ENCODE measurements around the gene KITLG.
"Not testable (repeated sequence)": the region's sequence is repeated elsewhere in the genome, so short reads cannot be mapped to it uniquely, and the experiment has no call there.

KITLG gene

DNA sequence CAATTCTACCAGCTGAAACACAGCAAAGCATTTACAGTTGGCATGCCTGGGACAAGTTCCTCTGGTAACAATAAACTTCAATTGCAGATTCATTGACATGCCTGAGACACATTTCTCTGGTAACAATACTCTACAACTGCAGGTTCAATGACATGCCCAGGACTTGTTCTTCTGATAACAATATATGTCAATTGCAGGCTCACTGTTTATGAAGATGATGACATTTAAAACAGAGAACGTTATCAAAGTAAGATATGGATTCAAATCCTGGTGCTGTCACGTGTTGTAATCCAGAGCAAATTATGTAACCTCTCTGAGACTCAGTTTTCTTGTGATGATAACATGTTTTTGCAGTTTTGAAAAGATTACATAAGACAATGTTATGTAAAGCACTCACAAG is 20.5 kb downstream of the KITLG start:
- no peaks in the 10 kb centered on the region for H3K27me3 ChIP-seq (ENCODE audit: control insufficient read depth, insufficient read depth, low read length)
- no peaks in the 10 kb centered on the region for H3K36me3 ChIP-seq (ENCODE audit: control insufficient read depth, insufficient read depth, low read length)
- no peaks in the 10 kb centered on the region for H3K4me1 ChIP-seq (ENCODE audit: control insufficient read depth, insufficient read depth, low read length)
- no CpG with 5 or more reads among the region's 2 CpGs for WGBS (ENCODE audit: insufficient coverage, insufficient read length)
- no peaks in the 10 kb centered on the region for H3K9me3 ChIP-seq (ENCODE audit: control insufficient read depth, insufficient read depth, low read length)
- H3K4me3 ChIP-seq (ENCODE audit: low read length): no peak overlapping the region
- DNase-seq (ENCODE audit: low read depth, low spot score): no peak
- no peak overlapping the region for H3K27ac ChIP-seq (ENCODE audit: low read length)

DNA sequence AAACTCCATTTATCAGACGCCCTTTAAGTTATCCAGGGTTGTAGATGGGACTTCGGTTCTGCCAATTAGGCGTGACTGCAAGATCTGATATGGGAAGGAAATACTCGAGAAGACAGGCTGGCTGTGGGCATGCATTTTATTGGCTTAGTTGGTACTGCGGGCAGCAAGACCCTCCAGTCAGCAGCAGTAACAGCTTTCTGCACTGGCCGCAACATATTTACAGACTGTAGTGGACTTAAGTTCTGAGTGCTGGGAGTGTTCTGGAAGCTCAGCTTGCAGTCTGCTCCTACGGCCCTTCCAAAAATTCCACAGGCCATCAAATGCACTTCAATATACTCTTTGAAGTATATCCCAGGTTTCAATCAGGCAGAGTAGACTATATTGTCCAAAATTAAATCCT is 21.1 kb downstream of the KITLG start:
- DNase-seq (ENCODE audit: low read depth, low spot score): no peak
- no peaks in the 10 kb centered on the region for H3K4me1 ChIP-seq (ENCODE audit: control insufficient read depth, insufficient read depth, low read length)
- no peaks in the 10 kb centered on the region for H3K9me3 ChIP-seq (ENCODE audit: control insufficient read depth, insufficient read depth, low read length)
- no peak overlapping the region for H3K27ac ChIP-seq (ENCODE audit: low read length)
- no peaks in the 10 kb centered on the region for H3K27me3 ChIP-seq (ENCODE audit: control insufficient read depth, insufficient read depth, low read length)
- no peaks in the 10 kb centered on the region for H3K36me3 ChIP-seq (ENCODE audit: control insufficient read depth, insufficient read depth, low read length)
- WGBS (ENCODE audit: insufficient coverage, insufficient read length): no CpG with 5 or more reads among the region's 7 CpGs
- H3K4me3 ChIP-seq (ENCODE audit: low read length): no peak overlapping the region

DNA sequence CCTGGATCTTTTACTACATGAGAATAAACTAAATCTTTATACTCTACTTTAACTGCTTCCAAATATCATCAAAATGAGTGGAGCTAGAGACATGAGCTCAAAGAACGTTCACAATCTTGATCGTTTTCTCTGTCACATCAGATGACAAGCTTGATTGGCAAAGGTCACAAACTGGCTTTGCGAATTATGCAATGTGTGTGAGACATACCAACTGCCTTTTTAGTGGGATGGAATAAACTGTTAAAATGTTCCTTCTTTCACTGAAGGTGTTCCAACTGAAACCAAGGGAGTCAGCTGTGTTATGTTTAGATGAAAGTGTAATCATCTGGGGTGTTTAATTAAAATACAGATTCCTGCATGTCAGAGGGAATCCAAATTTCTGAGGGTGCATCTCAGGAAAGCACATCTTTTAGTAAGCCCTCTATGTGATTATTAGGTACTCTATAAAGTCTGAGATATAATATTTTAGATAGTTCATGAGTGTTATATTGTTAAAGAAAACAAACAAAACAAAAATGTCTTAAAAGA is 21.9 kb downstream of the KITLG start:
- H3K9me3 ChIP-seq (ENCODE audit: control insufficient read depth, insufficient read depth, low read length): no peaks in the 10 kb centered on the region
- H3K27ac ChIP-seq (ENCODE audit: low read length): no peak overlapping the region
- H3K4me3 ChIP-seq (ENCODE audit: low read length): no peak overlapping the region
- H3K36me3 ChIP-seq (ENCODE audit: control insufficient read depth, insufficient read depth, low read length): no peaks in the 10 kb centered on the region
- H3K27me3 ChIP-seq (ENCODE audit: control insufficient read depth, insufficient read depth, low read length): no peaks in the 10 kb centered on the region
- no CpG with 5 or more reads among the region's 3 CpGs for WGBS (ENCODE audit: insufficient coverage, insufficient read length)
- DNase-seq (ENCODE audit: low read depth, low spot score): no peak
- H3K4me1 ChIP-seq (ENCODE audit: control insufficient read depth, insufficient read depth, low read length): no peaks in the 10 kb centered on the region; the same call in 1 of the 2 replicates

DNA sequence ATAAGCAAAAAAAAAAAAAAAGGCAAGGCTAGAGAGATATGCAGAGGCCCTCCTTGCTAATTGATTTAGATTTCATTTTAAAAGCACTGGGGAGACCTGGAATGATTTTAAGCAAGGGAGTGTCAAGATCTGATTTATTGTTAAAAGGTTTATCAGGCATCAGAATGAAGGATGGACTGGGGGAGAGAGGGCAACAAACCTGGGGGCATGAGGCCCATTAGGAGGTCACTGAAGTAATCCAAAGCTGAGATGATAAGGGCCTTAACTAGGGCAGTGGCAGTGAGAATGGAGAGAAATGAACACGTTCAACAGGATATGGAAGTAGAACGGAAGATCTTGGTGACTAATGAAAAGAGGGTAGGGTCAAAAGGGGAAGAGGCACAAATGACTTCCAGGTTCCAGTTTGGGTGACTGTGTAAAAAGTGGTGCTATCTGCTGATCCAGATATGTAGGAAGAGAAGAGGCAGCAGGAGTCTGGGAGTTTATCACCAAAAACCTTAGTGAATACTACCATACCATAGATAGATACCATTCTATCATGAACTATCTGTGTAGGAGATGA is 24.0 kb downstream of the KITLG start:
- no peaks in the 10 kb centered on the region for H3K36me3 ChIP-seq (ENCODE audit: control insufficient read depth, insufficient read depth, low read length)
- WGBS (ENCODE audit: insufficient coverage, insufficient read length): no CpG with 5 or more reads among the region's 2 CpGs
- H3K27me3 ChIP-seq (ENCODE audit: control insufficient read depth, insufficient read depth, low read length): no peaks in the 10 kb centered on the region
- H3K9me3 ChIP-seq (ENCODE audit: control insufficient read depth, insufficient read depth, low read length): no peaks in the 10 kb centered on the region
- DNase-seq (ENCODE audit: low read depth, low spot score): no peak
- no peak overlapping the region for H3K27ac ChIP-seq (ENCODE audit: low read length)
- H3K4me1 ChIP-seq (ENCODE audit: control insufficient read depth, insufficient read depth, low read length): no peaks in the 10 kb centered on the region; the same call in 1 of the 2 replicates
- no peak overlapping the region for H3K4me3 ChIP-seq (ENCODE audit: low read length)

DNA sequence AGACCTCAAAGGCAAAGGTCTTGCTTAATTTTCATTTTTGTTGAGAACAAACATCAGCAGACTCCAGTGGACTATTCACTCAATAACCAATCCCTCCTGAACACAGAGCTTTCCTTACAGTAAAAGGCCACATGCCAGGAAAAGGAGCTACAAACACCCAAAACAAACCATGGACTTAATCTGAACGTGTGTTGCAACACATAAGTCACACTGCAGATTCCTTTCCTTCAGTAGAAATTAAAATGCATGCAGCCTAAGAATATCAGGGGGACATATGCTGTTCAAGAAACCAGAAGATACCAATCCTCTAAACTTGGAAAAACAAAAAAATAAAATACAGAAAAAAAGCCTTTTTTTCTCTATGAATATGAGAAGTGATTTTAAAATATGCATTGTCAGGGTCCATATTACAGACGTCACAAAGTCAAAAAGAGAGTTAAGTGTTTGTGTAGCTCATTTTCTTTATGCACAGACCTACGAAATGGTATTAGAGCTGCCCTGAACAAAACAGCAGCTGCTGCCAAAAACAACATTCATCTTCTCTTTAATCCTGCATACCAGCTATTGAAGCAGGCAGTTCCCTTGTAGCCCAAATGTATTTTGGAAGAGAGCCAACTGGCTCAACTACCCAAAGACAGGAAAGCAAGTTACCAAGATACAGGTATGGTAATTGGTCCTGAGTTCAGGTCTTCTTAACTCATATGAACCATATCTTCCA is 26.2 kb downstream of the KITLG start:
- no peak for DNase-seq (ENCODE audit: low read depth, low spot score)

DNA sequence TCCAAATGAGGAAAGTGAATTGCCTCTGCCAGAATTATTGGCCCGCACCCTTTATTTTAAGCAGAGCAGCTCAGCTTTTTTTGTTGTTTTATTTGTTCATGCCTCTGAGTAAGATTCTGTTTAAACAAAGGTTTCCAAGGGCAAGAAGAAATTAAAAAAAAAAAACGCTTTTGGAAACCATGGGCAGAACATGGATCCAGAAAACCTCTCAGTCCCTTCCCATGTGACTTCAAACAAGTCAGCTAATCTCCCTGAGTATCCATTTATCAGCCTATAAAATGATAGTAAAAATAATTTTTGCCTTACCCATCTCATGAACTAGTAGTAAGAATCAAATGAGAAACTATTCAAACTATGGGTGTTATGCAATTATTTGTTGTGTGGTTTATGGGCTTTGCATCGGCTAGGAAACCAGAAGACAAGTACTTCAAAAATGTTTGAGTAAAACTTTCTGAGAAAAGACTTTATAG is 27.6 kb downstream of the KITLG start:
- H3K4me3 ChIP-seq (ENCODE audit: low read length): no peak overlapping the region
- H3K4me1 ChIP-seq (ENCODE audit: control insufficient read depth, insufficient read depth, low read length): no peaks in the 10 kb centered on the region; the same call in 1 of the 2 replicates
- WGBS (ENCODE audit: insufficient coverage, insufficient read length): no CpG with 5 or more reads among the region's 3 CpGs
- H3K27me3 ChIP-seq (ENCODE audit: control insufficient read depth, insufficient read depth, low read length): no peaks in the 10 kb centered on the region
- H3K27ac ChIP-seq (ENCODE audit: low read length): no peak overlapping the region
- H3K9me3 ChIP-seq (ENCODE audit: control insufficient read depth, insufficient read depth, low read length): no peaks in the 10 kb centered on the region
- no peaks in the 10 kb centered on the region for H3K36me3 ChIP-seq (ENCODE audit: control insufficient read depth, insufficient read depth, low read length)
- no peak for DNase-seq (ENCODE audit: low read depth, low spot score)

More for the DNA sequence above, 26.2 kb downstream of the KITLG start:
- Histone ChIP-seq H3K36me3 (ENCODE audit: control insufficient read depth, insufficient read depth, low read length) (no peaks in the 10 kb centered on the region), H3K4me1 (ENCODE audit: control insufficient read depth, insufficient read depth, low read length) (no peaks in the 10 kb centered on the region; the same call in 1 of the 2 replicates), H3K27ac (ENCODE audit: low read length) (no peak overlapping the region), H3K27me3 (ENCODE audit: control insufficient read depth, insufficient read depth, low read length) (no peaks in the 10 kb centered on the region), H3K9me3 (ENCODE audit: control insufficient read depth, insufficient read depth, low read length) (no peaks in the 10 kb centered on the region), H3K4me3 (ENCODE audit: low read length) (no peak overlapping the region)
- no CpG with 5 or more reads among the region's 3 CpGs for WGBS (ENCODE audit: insufficient coverage, insufficient read length)

DNA sequence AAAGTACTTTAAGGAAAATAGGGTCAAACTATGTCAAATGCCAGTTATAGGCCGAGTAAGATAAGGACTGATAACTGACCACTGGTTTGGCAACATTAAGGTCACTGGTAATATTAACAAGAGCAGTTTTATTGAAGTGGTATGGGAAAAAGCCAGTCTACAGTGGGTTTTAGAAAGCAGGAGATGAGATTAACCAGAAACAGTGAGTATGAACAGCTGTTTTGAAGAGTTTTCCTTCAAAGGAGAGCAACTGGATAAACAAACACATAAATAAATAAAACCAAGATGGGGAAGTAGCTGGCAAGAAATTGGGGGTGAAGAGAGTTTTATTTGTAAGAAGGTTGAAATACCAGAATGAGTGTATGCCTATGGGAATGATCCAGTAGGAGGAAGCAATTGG is 30.3 kb downstream of the KITLG start:
- no peak overlapping the region for H3K27ac ChIP-seq (ENCODE audit: low read length)
- no peaks in the 10 kb centered on the region for H3K27me3 ChIP-seq (ENCODE audit: control insufficient read depth, insufficient read depth, low read length)
- H3K4me1 ChIP-seq (ENCODE audit: control insufficient read depth, insufficient read depth, low read length): no peaks in the 10 kb centered on the region; the same call in 1 of the 2 replicates
- H3K9me3 ChIP-seq (ENCODE audit: control insufficient read depth, insufficient read depth, low read length): no peaks in the 10 kb centered on the region
- WGBS (ENCODE audit: insufficient coverage, insufficient read length): no CpG with 5 or more reads among the region's 1 CpG
- H3K4me3 ChIP-seq (ENCODE audit: low read length): no peak overlapping the region
- no peaks in the 10 kb centered on the region for H3K36me3 ChIP-seq (ENCODE audit: control insufficient read depth, insufficient read depth, low read length)
- no peak for DNase-seq (ENCODE audit: low read depth, low spot score)

DNA sequence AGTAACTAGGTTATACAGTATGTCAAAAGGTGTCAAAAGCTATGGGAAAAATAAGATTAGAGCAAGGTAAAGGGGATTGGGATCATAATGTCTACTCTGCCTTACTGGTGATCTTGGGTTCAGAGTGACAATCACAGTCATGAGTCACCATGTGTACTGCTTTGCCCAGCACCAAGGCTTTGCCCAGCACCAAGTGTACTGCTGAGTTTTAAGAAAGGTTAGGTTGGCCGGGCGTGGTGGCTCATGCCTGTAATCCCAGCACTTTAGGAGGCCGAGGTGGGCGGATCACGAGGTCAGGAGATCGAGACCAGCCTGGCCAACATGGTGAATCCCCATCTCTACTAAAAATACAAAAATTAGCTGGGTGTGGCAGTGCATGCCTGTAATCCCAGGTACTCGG is 32.3 kb downstream of the KITLG start:
- DNase-seq (ENCODE audit: low read depth, low spot score); H3K27ac ChIP-seq (ENCODE audit: low read length); H3K4me1 ChIP-seq (ENCODE audit: control insufficient read depth, insufficient read depth, low read length); H3K36me3 ChIP-seq (ENCODE audit: control insufficient read depth, insufficient read depth, low read length); H3K4me3 ChIP-seq (ENCODE audit: low read length); H3K27me3 ChIP-seq (ENCODE audit: control insufficient read depth, insufficient read depth, low read length); H3K9me3 ChIP-seq (ENCODE audit: control insufficient read depth, insufficient read depth, low read length): not testable (repeated sequence)
- WGBS (ENCODE audit: insufficient coverage, insufficient read length): no CpG with 5 or more reads among the region's 7 CpGs

DNA sequence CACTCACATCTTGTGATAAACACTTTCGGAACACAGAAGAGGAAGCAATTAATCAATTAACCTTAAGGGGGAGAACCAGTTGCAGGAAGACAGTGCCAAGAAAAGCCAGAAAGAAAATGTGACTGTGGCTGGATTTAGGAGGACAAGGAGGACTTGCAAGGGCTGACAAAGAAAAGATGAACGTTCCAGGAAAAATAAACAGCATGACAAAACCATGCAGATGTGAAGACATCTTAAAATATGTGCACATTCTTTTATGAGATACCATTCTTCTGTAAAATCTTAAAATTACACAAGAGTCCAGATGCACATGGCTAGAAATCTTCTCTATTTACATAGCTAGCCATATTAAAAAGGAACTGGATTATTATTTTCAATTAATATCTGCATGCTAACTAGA is 33.4 kb downstream of the KITLG start:
- no CpG with 5 or more reads among the region's 2 CpGs for WGBS (ENCODE audit: insufficient coverage, insufficient read length)
- no peaks in the 10 kb centered on the region for H3K4me1 ChIP-seq (ENCODE audit: control insufficient read depth, insufficient read depth, low read length)
- no peak overlapping the region for H3K4me3 ChIP-seq (ENCODE audit: low read length)
- H3K36me3 ChIP-seq (ENCODE audit: control insufficient read depth, insufficient read depth, low read length): no peaks in the 10 kb centered on the region
- no peaks in the 10 kb centered on the region for H3K9me3 ChIP-seq (ENCODE audit: control insufficient read depth, insufficient read depth, low read length)
- no peak for DNase-seq (ENCODE audit: low read depth, low spot score)
- H3K27me3 ChIP-seq (ENCODE audit: control insufficient read depth, insufficient read depth, low read length): no peaks in the 10 kb centered on the region
- no peak overlapping the region for H3K27ac ChIP-seq (ENCODE audit: low read length)

DNA sequence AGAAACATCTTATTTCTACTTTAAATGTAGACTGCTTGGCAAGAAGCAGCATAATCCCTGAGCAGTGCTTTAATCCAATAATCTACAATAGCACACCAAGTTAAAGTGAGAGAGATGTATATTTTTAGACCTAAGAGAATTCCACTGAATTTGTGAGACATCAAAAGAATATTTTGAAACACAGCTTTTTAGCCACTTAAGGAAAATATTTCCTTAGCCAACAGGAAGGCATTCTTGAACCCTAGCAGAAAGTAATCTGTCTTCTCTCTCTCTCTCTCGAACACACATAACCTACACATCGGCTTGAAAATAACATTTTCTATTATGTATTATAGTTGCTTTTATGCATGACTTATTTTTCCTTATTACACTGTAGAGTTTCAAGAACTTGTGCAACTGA is 34.0 kb downstream of the KITLG start:
- Histone ChIP-seq H3K36me3 (ENCODE audit: control insufficient read depth, insufficient read depth, low read length) (no peaks in the 10 kb centered on the region), H3K9me3 (ENCODE audit: control insufficient read depth, insufficient read depth, low read length) (no peaks in the 10 kb centered on the region), H3K4me3 (ENCODE audit: low read length) (no peak overlapping the region), H3K4me1 (ENCODE audit: control insufficient read depth, insufficient read depth, low read length) (no peaks in the 10 kb centered on the region), H3K27me3 (ENCODE audit: control insufficient read depth, insufficient read depth, low read length) (no peaks in the 10 kb centered on the region), H3K27ac (ENCODE audit: low read length) (no peak overlapping the region)
- WGBS (ENCODE audit: insufficient coverage, insufficient read length): no CpG with 5 or more reads among the region's 2 CpGs
- no peak for DNase-seq (ENCODE audit: low read depth, low spot score)

Measured in iPS DF 6.9 (cell line).